ENCODE results near the gene SBNO1.
A peak's percentile ranks its signal among the peaks of the same experiment; 100 is the strongest.

Gene SBNO1

DNA sequence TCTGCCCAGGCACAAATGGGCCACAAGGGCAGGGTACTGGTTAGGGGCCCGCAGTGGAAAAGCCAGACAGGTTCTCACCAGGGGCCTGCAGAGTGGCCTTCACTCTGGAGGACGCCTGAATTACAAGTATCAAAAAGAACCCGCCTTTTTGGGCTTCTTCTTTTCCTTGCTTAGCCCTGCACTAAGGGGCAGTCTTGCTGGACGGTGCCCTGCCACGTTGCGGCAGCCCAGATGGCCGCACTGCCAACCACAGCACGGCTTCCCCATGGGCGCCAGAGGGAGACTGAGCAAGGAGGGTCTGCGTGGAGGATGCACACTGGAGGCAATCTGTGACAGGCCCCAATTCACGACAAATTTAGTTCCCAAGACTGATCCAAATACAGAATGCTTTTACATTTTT, 74.7 kb downstream of the SBNO1 start:
- Histone ChIP-seq H3K9ac (ENCODE audit: low read depth, low read length, poor library complexity) (no peak overlapping the region), H2BK120ac (ENCODE audit: low read depth, low read length) (no peak overlapping the region), H3K27me3 (ENCODE audit: control insufficient read depth in 3 of 3, insufficient read depth in 3 of 3, low read depth in 1 of 3, low read length in 3 of 3) (no peaks in the 10 kb centered on the region), H3K36me3 (replicated peaks in 1 of 2; ENCODE audit: control insufficient read depth in 2 of 2, insufficient read depth in 2 of 2, low read length in 2 of 2) (peaks cover 15 to 60% of the 10 kb centered on the region in 2 donors), H3K9me3 (replicated peaks in 1 of 2; ENCODE audit: control insufficient read depth in 2 of 2, insufficient read depth in 1 of 2, low read depth in 1 of 2, low read length in 2 of 2) (no peaks in the 10 kb centered on the region), H2AK5ac (ENCODE audit: low read depth, low read length) (no peak overlapping the region), H3K4me2 (ENCODE audit: insufficient read depth, low read length, poor library complexity, severe bottlenecking) (no peak overlapping the region), H4K91ac (ENCODE audit: low read depth, low read length, poor library complexity) (no peak overlapping the region), H2BK5ac (ENCODE audit: low read length) (no peak overlapping the region), H3K79me1 (ENCODE audit: low read depth, low read length) (no peaks in the 10 kb centered on the region), H3K23ac (ENCODE audit: low read depth, low read length, poor library complexity) (no peak overlapping the region), H2BK12ac (ENCODE audit: low read length) (no peak overlapping the region), H3K4me3 (ENCODE audit: low read length in 2 of 2) (no peak overlapping the region), H3K4ac (ENCODE audit: low read length) (no peak overlapping the region), H3K18ac (ENCODE audit: low read length) (no peak overlapping the region), H3K14ac (ENCODE audit: low read length) (no peak overlapping the region), H2BK15ac (ENCODE audit: low read length) (no peak overlapping the region), H3K4me1 (ENCODE audit: control insufficient read depth in 2 of 2, insufficient read depth in 1 of 2, low read depth in 1 of 2, low read length in 2 of 2) (no peaks in the 10 kb centered on the region), H4K8ac (ENCODE audit: low read depth, low read length) (no peak overlapping the region), H3K27ac (replicated peaks; ENCODE audit: low read length) (no peak overlapping the region), H2AFZ (ENCODE audit: low read length) (no peak overlapping the region)
- no CpG with 5 or more reads among the region's 11 CpGs for WGBS, 2 donors (ENCODE audit: extremely low coverage in 2 of 2, insufficient read length in 2 of 2, insufficient replicate concordance in 1 of 2)
- DNase-seq (ENCODE audit: low spot score): no peak

- H3K27ac ChIP-seq (replicated peaks; ENCODE audit: low read length): no peak overlapping the region
- H2AK5ac ChIP-seq (ENCODE audit: low read depth, low read length): no peak overlapping the region
- no peak overlapping the region for H3K9ac ChIP-seq (ENCODE audit: low read depth, low read length, poor library complexity)
- H3K4me2 ChIP-seq (ENCODE audit: insufficient read depth, low read length, poor library complexity, severe bottlenecking): no peak overlapping the region
- H2BK5ac ChIP-seq (ENCODE audit: low read length): no peak overlapping the region
- H2AFZ ChIP-seq (ENCODE audit: low read length): no peak overlapping the region
- no peaks in the 10 kb centered on the region for H3K27me3 ChIP-seq (ENCODE audit: control insufficient read depth in 3 of 3, insufficient read depth in 3 of 3, low read depth in 1 of 3, low read length in 3 of 3)
- no peak overlapping the region for H3K23ac ChIP-seq (ENCODE audit: low read depth, low read length, poor library complexity)
- no peak overlapping the region for H3K18ac ChIP-seq (ENCODE audit: low read length)
- no peak overlapping the region for H4K8ac ChIP-seq (ENCODE audit: low read depth, low read length)
- H2BK15ac ChIP-seq (ENCODE audit: low read length): no peak overlapping the region
- WGBS, 2 donors (ENCODE audit: extremely low coverage in 2 of 2, insufficient read length in 2 of 2, insufficient replicate concordance in 1 of 2): no CpG with 5 or more reads among the region's 20 CpGs
- no peak overlapping the region for H3K4me3 ChIP-seq (ENCODE audit: low read length in 2 of 2)
- DNase-seq (ENCODE audit: low spot score): no peak
- H2BK120ac ChIP-seq (ENCODE audit: low read depth, low read length): no peak overlapping the region
- no peak overlapping the region for H3K4ac ChIP-seq (ENCODE audit: low read length)
- H3K36me3 ChIP-seq (replicated peaks in 1 of 2; ENCODE audit: control insufficient read depth in 2 of 2, insufficient read depth in 2 of 2, low read length in 2 of 2): peaks cover 13 to 50% of the 10 kb centered on the region in 2 donors
- H3K14ac ChIP-seq (ENCODE audit: low read length): no peak overlapping the region
- no peaks in the 10 kb centered on the region for H3K9me3 ChIP-seq (replicated peaks in 1 of 2; ENCODE audit: control insufficient read depth in 2 of 2, insufficient read depth in 1 of 2, low read depth in 1 of 2, low read length in 2 of 2)
- H4K91ac ChIP-seq (ENCODE audit: low read depth, low read length, poor library complexity): no peak overlapping the region
- no peak overlapping the region for H2BK12ac ChIP-seq (ENCODE audit: low read length)
- no peaks in the 10 kb centered on the region for H3K79me1 ChIP-seq (ENCODE audit: low read depth, low read length)
- H3K4me1 ChIP-seq (ENCODE audit: control insufficient read depth in 2 of 2, insufficient read depth in 1 of 2, low read depth in 1 of 2, low read length in 2 of 2): no peaks in the 10 kb centered on the region
Measured at GRCh38 chr12:123288751-123289346, 75.8 kb downstream of the SBNO1 start.

DNA sequence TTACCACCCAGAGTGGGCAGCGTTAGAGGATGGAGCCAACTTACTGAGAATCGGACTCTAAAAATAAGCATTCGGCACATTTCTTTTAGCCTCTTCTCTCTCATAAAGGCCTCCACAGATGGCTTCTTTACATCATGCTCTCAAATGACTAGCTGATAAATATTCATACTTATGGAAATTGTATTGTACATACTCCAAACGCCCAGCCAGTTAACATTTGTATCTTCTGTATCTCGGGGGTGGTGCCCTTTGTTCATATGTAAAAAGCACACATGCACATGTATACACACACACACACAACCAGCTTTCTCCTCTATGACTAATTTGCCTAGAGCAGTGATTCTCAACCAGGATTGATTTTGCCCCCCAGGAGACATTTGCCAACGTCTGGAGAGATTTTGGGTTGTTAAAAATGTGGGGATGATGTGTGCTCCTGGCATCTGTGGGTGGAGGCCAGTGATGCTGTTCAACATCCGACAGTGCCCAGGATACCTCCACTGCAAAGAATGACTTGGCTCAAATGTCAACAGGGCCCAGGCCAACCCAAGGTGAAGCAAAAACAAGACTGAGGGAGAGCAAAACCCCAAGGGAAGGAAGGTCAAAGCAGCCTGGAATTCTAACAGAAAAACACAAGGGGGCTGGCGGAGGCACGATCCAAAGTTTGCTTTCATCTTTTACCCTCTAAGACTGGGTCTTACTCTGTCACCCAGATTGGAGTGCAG, 77.8 kb downstream of the SBNO1 start:
- H2AFZ ChIP-seq (ENCODE audit: low read length): no peak overlapping the region
- no peaks in the 10 kb centered on the region for H3K4me1 ChIP-seq (ENCODE audit: control insufficient read depth in 2 of 2, insufficient read depth in 1 of 2, low read depth in 1 of 2, low read length in 2 of 2)
- H2BK12ac ChIP-seq (ENCODE audit: low read length): no peak overlapping the region
- no peak overlapping the region for H4K8ac ChIP-seq (ENCODE audit: low read depth, low read length)
- no peak overlapping the region for H2BK120ac ChIP-seq (ENCODE audit: low read depth, low read length)
- DNase-seq (ENCODE audit: low spot score): no peak
- H3K27ac ChIP-seq (replicated peaks; ENCODE audit: low read length): peak overlapping the region; percentile 17
- H2BK15ac ChIP-seq (ENCODE audit: low read length): no peak overlapping the region
- no peaks in the 10 kb centered on the region for H3K9me3 ChIP-seq (replicated peaks in 1 of 2; ENCODE audit: control insufficient read depth in 2 of 2, insufficient read depth in 1 of 2, low read depth in 1 of 2, low read length in 2 of 2)
- no peak overlapping the region for H2BK5ac ChIP-seq (ENCODE audit: low read length)
- no peaks in the 10 kb centered on the region for H3K27me3 ChIP-seq (ENCODE audit: control insufficient read depth in 3 of 3, insufficient read depth in 3 of 3, low read depth in 1 of 3, low read length in 3 of 3)
- H3K9ac ChIP-seq (ENCODE audit: low read depth, low read length, poor library complexity): no peak overlapping the region
- H3K14ac ChIP-seq (ENCODE audit: low read length): no peak overlapping the region
- H3K18ac ChIP-seq (ENCODE audit: low read length): no peak overlapping the region
- no peak overlapping the region for H4K91ac ChIP-seq (ENCODE audit: low read depth, low read length, poor library complexity)
- no peak overlapping the region for H3K4ac ChIP-seq (ENCODE audit: low read length)
- H2AK5ac ChIP-seq (ENCODE audit: low read depth, low read length): no peak overlapping the region
- no peak overlapping the region for H3K23ac ChIP-seq (ENCODE audit: low read depth, low read length, poor library complexity)
- peaks cover 0 to 29% of the 10 kb centered on the region in 2 donors for H3K36me3 ChIP-seq (replicated peaks in 1 of 2; ENCODE audit: control insufficient read depth in 2 of 2, insufficient read depth in 2 of 2, low read length in 2 of 2)
- H3K4me3 ChIP-seq (ENCODE audit: low read length in 2 of 2): no peak overlapping the region
- no CpG with 5 or more reads among the region's 9 CpGs for WGBS, 2 donors (ENCODE audit: extremely low coverage in 2 of 2, insufficient read length in 2 of 2, insufficient replicate concordance in 1 of 2)
- H3K79me1 ChIP-seq (ENCODE audit: low read depth, low read length): no peaks in the 10 kb centered on the region
- H3K4me2 ChIP-seq (ENCODE audit: insufficient read depth, low read length, poor library complexity, severe bottlenecking): no peak overlapping the region

DNA sequence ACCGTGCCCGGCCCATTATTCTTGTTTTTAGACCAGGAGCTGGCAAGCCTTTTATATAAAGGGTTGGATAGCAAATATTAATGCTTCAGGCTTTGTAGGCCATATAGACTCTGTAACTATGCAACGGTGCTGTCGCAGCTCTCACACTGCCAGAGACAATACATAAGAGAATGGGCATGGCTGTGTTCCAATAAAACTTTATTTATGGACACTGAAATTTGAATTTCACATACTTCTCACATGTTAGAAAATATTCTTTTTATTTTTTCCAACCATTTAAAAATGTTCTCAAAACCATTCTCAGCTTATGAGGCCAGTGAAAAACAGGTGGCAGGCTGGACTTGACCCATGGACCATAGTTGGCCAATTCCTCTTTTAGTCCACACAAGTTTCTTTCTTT, 80.0 kb downstream of the SBNO1 start:
- no CpG with 5 or more reads among the region's 4 CpGs for WGBS, 2 donors (ENCODE audit: extremely low coverage in 2 of 2, insufficient read length in 2 of 2, insufficient replicate concordance in 1 of 2)
- H2BK5ac ChIP-seq (ENCODE audit: low read length): no peak overlapping the region

More for the DNA sequence above, 80.0 kb downstream of the SBNO1 start:
- H3K9ac ChIP-seq (ENCODE audit: low read depth, low read length, poor library complexity): no peak overlapping the region
- H4K8ac ChIP-seq (ENCODE audit: low read depth, low read length): no peak overlapping the region
- H3K18ac ChIP-seq (ENCODE audit: low read length): no peak overlapping the region
- no peak overlapping the region for H2AK5ac ChIP-seq (ENCODE audit: low read depth, low read length)
- H3K27me3 ChIP-seq (ENCODE audit: control insufficient read depth in 3 of 3, insufficient read depth in 3 of 3, low read depth in 1 of 3, low read length in 3 of 3): no peaks in the 10 kb centered on the region
- H3K79me1 ChIP-seq (ENCODE audit: low read depth, low read length): no peaks in the 10 kb centered on the region
- H3K4me1 ChIP-seq (ENCODE audit: control insufficient read depth in 2 of 2, insufficient read depth in 1 of 2, low read depth in 1 of 2, low read length in 2 of 2): no peaks in the 10 kb centered on the region
- H2BK15ac ChIP-seq (ENCODE audit: low read length): no peak overlapping the region
- H2AFZ ChIP-seq (ENCODE audit: low read length): no peak overlapping the region
- H3K27ac ChIP-seq (replicated peaks; ENCODE audit: low read length): no peak overlapping the region
- no peak overlapping the region for H3K14ac ChIP-seq (ENCODE audit: low read length)
- no peak overlapping the region for H3K4ac ChIP-seq (ENCODE audit: low read length)
- H2BK12ac ChIP-seq (ENCODE audit: low read length): no peak overlapping the region
- H4K91ac ChIP-seq (ENCODE audit: low read depth, low read length, poor library complexity): no peak overlapping the region
- H3K4me3 ChIP-seq (ENCODE audit: low read length in 2 of 2): no peak overlapping the region
- no peak for DNase-seq (ENCODE audit: low spot score)
- H3K9me3 ChIP-seq (replicated peaks in 1 of 2; ENCODE audit: control insufficient read depth in 2 of 2, insufficient read depth in 1 of 2, low read depth in 1 of 2, low read length in 2 of 2): no peaks in the 10 kb centered on the region
- no peak overlapping the region for H2BK120ac ChIP-seq (ENCODE audit: low read depth, low read length)
- H3K36me3 ChIP-seq (replicated peaks in 1 of 2; ENCODE audit: control insufficient read depth in 2 of 2, insufficient read depth in 2 of 2, low read length in 2 of 2): peaks cover 0 to 10% of the 10 kb centered on the region in 2 donors
- H3K23ac ChIP-seq (ENCODE audit: low read depth, low read length, poor library complexity): no peak overlapping the region
- no peak overlapping the region for H3K4me2 ChIP-seq (ENCODE audit: insufficient read depth, low read length, poor library complexity, severe bottlenecking)
